HCT116 (cell line): ENCODE results near the gene CCHCR1. TPM values are rescaled to one million over a fixed set of nuclear protein-coding genes. Genes with fewer than 3 reads are reported as not detected.

Source experiments
- ATAC-seq: fragments of 200-7000 bp; cut with Tn5 transposase; 2 replicates; pipeline ENCODE4 v1.9.1; 2020; ENCODE audit warnings: mild to moderate bottlenecking, moderate library complexity
- BruUV-seq: library from RNA; stranded (reverse); fragments of 400-500 nt; replicated peaks from 2 replicates; lab custom pipeline; 2021; lab: Mats Ljungman, UMichigan
- CTCF ChIA-PET: fragments of 300-600 bp; sonication (Branson Sonifier 250); formaldehyde crosslinking; loops from one replicate; lab custom pipeline; 2021; ENCODE audit warnings: antibody characterized with exemption; lab: Charles Lee
- POLR2A ChIA-PET: fragments of 300-600, 350-600 bp; sonication (Branson Sonifier 250); formaldehyde crosslinking; loops from one replicate; lab custom pipeline; 2021; ENCODE audit warnings: antibody characterized with exemption; lab: Charles Lee
- RAD21 ChIA-PET, 2 experiments: fragments of 300-600 bp; sonication (Branson Sonifier 250); formaldehyde crosslinking; loops; one replicate each; lab custom pipeline; 2023; ENCODE audit warnings: low total read pairs in 2 of 2; ENCODE audit not compliant: uncharacterized antibody in 2 of 2, unreplicated experiment in 2 of 2, low non-redundant PET in 1 of 2; lab: Charles Lee
- DNase-seq: peaks from one replicate; pipeline ENCODE4 v3.0.0-alpha.2; 2010; ENCODE audit warnings: low read depth, low spot score
- H2AFZ ChIP-seq: fragments of 200-600 bp; shearing (Covaris generic), sonication (generic); 2 replicates; pipeline ENCODE4 v1.6.1; 2017; ENCODE audit warnings: low read depth, mixed run types, mixed read lengths, antibody characterized with exemption, low read length; ENCODE audit not compliant: poor library complexity, severe bottlenecking
- H3K27ac ChIP-seq: 2 replicates; pipeline ENCODE4 v1.5.1; 2012; ENCODE audit warnings: low read depth, low read length
- H3K27me3 ChIP-seq: fragments of 200-600 bp; sonication (generic); 2 replicates; pipeline ENCODE4 v1.6.1; 2016; ENCODE audit warnings: mixed run types, low read length, mixed read lengths; ENCODE audit not compliant: insufficient read depth
- H3K36me3 ChIP-seq, 2 experiments: fragments of 200-500 bp in 1 of 2; fragments of 200-600 bp in 1 of 2; sonication (Bioruptor generic) in 1 of 2; sonication (generic) in 1 of 2; 2 replicates each; pipeline versions ENCODE4 v1.5.1 to v1.6.1; 2014 to 2016; ENCODE audit warnings: low read length in 2 of 2, inconsistent platforms in 1 of 2, mixed read lengths in 1 of 2, mixed run types in 1 of 2; ENCODE audit not compliant: insufficient read depth in 2 of 2, control insufficient read depth in 1 of 2
- H3K4me1 ChIP-seq, 2 experiments: fragments of 200-600 bp in 1 of 2; sonication (generic) in 1 of 2; 2 replicates each; pipeline versions ENCODE4 v1.5.1 to v1.6.1; 2012 to 2017; ENCODE audit warnings: low read length in 2 of 2, inconsistent platforms in 1 of 2, mild to moderate bottlenecking in 1 of 2, mixed read lengths in 1 of 2, mixed run types in 1 of 2, moderate library complexity in 1 of 2; ENCODE audit not compliant: insufficient read depth in 2 of 2, control insufficient read depth in 1 of 2
- H3K4me2 ChIP-seq: fragments of 200-600 bp; sonication (generic); 2 replicates; pipeline ENCODE4 v1.6.1; 2017; ENCODE audit warnings: mixed run types, low read length, mixed read lengths
- H3K4me3 ChIP-seq, 2 experiments: fragments of 200-600 bp in 1 of 2; sonication (generic) in 1 of 2; replicated peaks in 1 of 2; 2 replicates each; pipeline ENCODE4 v1.5.1; 2011 to 2016; ENCODE audit warnings: low read length in 2 of 2, control low read depth in 1 of 2, low read depth in 1 of 2, mild to moderate bottlenecking in 1 of 2, mixed read lengths in 1 of 2, mixed run types in 1 of 2
- H3K79me2 ChIP-seq: fragments of 200-600 bp; sonication (generic); 2 replicates; pipeline ENCODE4 v1.6.1; 2017; ENCODE audit warnings: mild to moderate bottlenecking, mixed run types, low read length, moderate library complexity, mixed read lengths; ENCODE audit not compliant: insufficient read depth
- H3K9ac ChIP-seq: fragments of 200-600 bp; sonication (generic); 2 replicates; pipeline ENCODE4 v1.6.1; 2016; ENCODE audit warnings: low read length, mixed read lengths
- H3K9me2 ChIP-seq: fragments of 200-600 bp; sonication (generic), shearing (Covaris generic); 2 replicates; pipeline ENCODE4 v1.6.1; 2017; ENCODE audit warnings: mixed run types, mild to moderate bottlenecking, moderate library complexity; ENCODE audit not compliant: insufficient read depth
- H3K9me3 ChIP-seq, 2 experiments: fragments of 200-500 bp in 1 of 2; fragments of 200-600 bp in 1 of 2; sonication (Bioruptor generic) in 1 of 2; sonication (generic) in 1 of 2; 2 replicates each; pipeline ENCODE4 v1.6.1; 2014 to 2017; ENCODE audit warnings: low read length in 2 of 2, mixed read lengths in 2 of 2, inconsistent platforms in 1 of 2, low read depth in 1 of 2, mild to moderate bottlenecking in 1 of 2, mixed run types in 1 of 2, moderate library complexity in 1 of 2; ENCODE audit not compliant: control insufficient read depth in 1 of 2, insufficient read depth in 1 of 2
- H4K20me1 ChIP-seq: fragments of 200-600 bp; sonication (generic), shearing (Covaris generic); 2 replicates; pipeline ENCODE4 v1.6.1; 2017; ENCODE audit warnings: mixed run types, mild to moderate bottlenecking, moderate library complexity; ENCODE audit not compliant: insufficient read depth
- CTCF ChIP-seq, 3 experiments: fragments of 200-600 bp in 1 of 3; sonication (generic) in 1 of 3; IDR thresholded peaks in 2 of 3; conservative IDR thresholded peaks in 1 of 3; 2 replicates each; pipeline ENCODE4 v1.5.1; 2012 to 2017; ENCODE audit warnings: low read depth in 2 of 3, low read length in 2 of 3, antibody characterized with exemption in 1 of 3, borderline replicate concordance in 1 of 3, control low read depth in 1 of 3, mild to moderate bottlenecking in 1 of 3, mixed read lengths in 1 of 3, mixed run types in 1 of 3, moderate library complexity in 1 of 3; ENCODE audit not compliant: insufficient read depth in 1 of 3
- EGR1 ChIP-seq: IDR thresholded peaks from 2 replicates; pipeline ENCODE4 v1.6.1; 2012; ENCODE audit warnings: low read depth
- FOSL1 ChIP-seq: IDR thresholded peaks from 2 replicates; pipeline ENCODE4 v1.6.1; 2012; ENCODE audit warnings: low read depth
- SIN3A ChIP-seq: IDR thresholded peaks from 2 replicates; pipeline ENCODE4 v1.6.1; 2012; ENCODE audit warnings: low read depth
- SRF ChIP-seq: IDR thresholded peaks from 2 replicates; pipeline ENCODE4 v1.6.1; 2012; ENCODE audit warnings: low read depth
- YY1 ChIP-seq: IDR thresholded peaks from 2 replicates; pipeline ENCODE4 v1.6.1; 2011; ENCODE audit warnings: low read length, low read depth, moderate library complexity, mild to moderate bottlenecking; ENCODE audit not compliant: insufficient replicate concordance; ENCODE audit errors: extremely low read depth
- ZBTB33 ChIP-seq: IDR thresholded peaks from 2 replicates; pipeline ENCODE4 v1.6.1; 2011; ENCODE audit warnings: mild to moderate bottlenecking, low read length, moderate library complexity; ENCODE audit not compliant: insufficient replicate concordance; ENCODE audit errors: extremely low read depth
- ZNF274 ChIP-seq: fragments of 200-500 bp; sonication (Bioruptor generic); IDR thresholded peaks from 2 replicates; pipeline ENCODE4 v1.6.1; 2014; ENCODE audit warnings: mild to moderate bottlenecking, low read depth, low read length, inconsistent platforms
- intact Hi-C: fragments of 100-400 bp; cut with micrococcal nuclease; formaldehyde crosslinking; loops from 2 replicates; pipeline ENCODE4 v1.10.0; 2022
- total RNA-seq: library from RNA; stranded (reverse); gene quantifications from one replicate; pipeline ENCODE4 v1.2.1, GENCODE V29; 2021; ENCODE audit not compliant: unreplicated experiment

CCHCR1 gene
- total RNA-seq, 1 experiment from 2014 or later: 40.7 TPM

GRCh38 chr6:31174378-31174777, 16.8 kb upstream of the CCHCR1 start (continued):
- TF ChIP-seq ZBTB33: no peak
- TF ChIP-seq SRF: no peak

- Histone ChIP-seq H3K27me3 (no peaks in the 10 kb centered on the region), H3K79me2 (no peaks in the 10 kb centered on the region), H3K9me3 (no peaks in the 10 kb centered on the region), H2AFZ (peak overlapping the region; percentile 35), H3K4me1 (peaks cover 3 to 19% of the 10 kb centered on the region in 2 experiments), H3K4me3 (no peak overlapping the region), H3K9me2 (no peaks in the 10 kb centered on the region), H3K27ac (no peak overlapping the region), H3K4me2 (peak overlapping the region; percentile 9; the same call in 1 of the 2 replicates), H4K20me1 (no peaks in the 10 kb centered on the region), H3K36me3 (no peaks in the 10 kb centered on the region), H3K9ac (no peak overlapping the region)
- ATAC-seq (no peak), DNase-seq (no peak)
- ChIA-PET POLR2A (no interaction called here), CTCF (no interaction called here), RAD21 (no interaction called here)
- TF ChIP-seq ZBTB33: no peak
- TF ChIP-seq SIN3A: no peak
- no peak for TF ChIP-seq ZNF274
- no peak for TF ChIP-seq EGR1
- TF ChIP-seq YY1: no peak
- TF ChIP-seq CTCF (IDR thresholded peaks at IDR 0.05 in 2 of 3, conservative IDR thresholded peaks at IDR 0.05 in 1 of 3; ENCODE audit: borderline replicate concordance in 1 of 3, insufficient read depth in 1 of 3, low read depth in 2 of 3, low read length in 2 of 3): no peak
- TF ChIP-seq FOSL1: no peak
- no TSS peak for BruUV-seq
- intact Hi-C loops: no loop called here
These were observed 15.8 kb upstream of the CCHCR1 start for GRCh38 chr6:31173406-31173805.
